NCI-H1417 (cell line): ENCODE measurements around the gene PRR4.

ENCODE experiments used
- DNase-seq, 3 experiments: peaks; one replicate each; lab custom pipeline; 2025; lab: John Stamatoyannopoulos, UW

PRR4 gene

GRCh38 chr12:10849425-10849878 lies at the start of gene PRR4:
PRR4 (minus strand) TSS chr12:10849475; CDS start chr12:10849437, 38 bp downstream.
- DNase-seq = no peak

- DNase-seq = no peak
These were observed 47.6 kb upstream of the PRR4 start for GRCh38 chr12:10896854-10897253.

GRCh38 chr12:10891937-10892336 lies 42.7 kb upstream of the PRR4 start:
- DNase-seq = no peak

GRCh38 chr12:10889226-10889625 lies 40.0 kb upstream of the PRR4 start:
- DNase-seq = no peak

GRCh38 chr12:10884086-10884725 lies 34.9 kb upstream of the PRR4 start, which contains the start of gene PRH1:
PRH1 (minus strand) TSS chr12:10884255; CDS start chr12:10884217, 38 bp downstream.
- no peak for DNase-seq

- DNase-seq = no peak
These were observed 24.1 kb upstream of the PRR4 start for GRCh38 chr12:10873378-10873777.

- DNase-seq = no peak
These were observed 18.1 kb upstream of the PRR4 start for GRCh38 chr12:10867381-10867780.

- no peak for DNase-seq
These were observed 14.4 kb upstream of the PRR4 start for GRCh38 chr12:10863512-10864218.

GRCh38 chr12:10861366-10861765 lies 12.1 kb upstream of the PRR4 start:
- DNase-seq = no peak

- no peak for DNase-seq
These were observed 6.5 kb upstream of the PRR4 start for GRCh38 chr12:10855807-10856206.

- no peak for DNase-seq
These were observed 4.5 kb upstream of the PRR4 start for GRCh38 chr12:10853776-10854175.

GRCh38 chr12:10851243-10851858 lies 2.1 kb upstream of the PRR4 start:
- no peak for DNase-seq

GRCh38 chr12:10847744-10848143 lies 1.5 kb downstream of the PRR4 start:
- no peak for DNase-seq

GRCh38 chr12:10842862-10843261 lies 6.4 kb downstream of the PRR4 start:
- no peak for DNase-seq

GRCh38 chr12:10838461-10838860 lies 10.8 kb downstream of the PRR4 start:
- DNase-seq = no peak

GRCh38 chr12:10829994-10830393 lies 19.3 kb downstream of the PRR4 start:
- no peak for DNase-seq

- DNase-seq = no peak
These were observed 23.0 kb downstream of the PRR4 start, which contains the start of gene TAS2R10 for GRCh38 chr12:10826258-10826657. TAS2R10 (minus strand) TSS chr12:10826358; CDS start chr12:10826269, 89 bp downstream.

GRCh38 chr12:10824957-10825356 lies 24.3 kb downstream of the PRR4 start:
- DNase-seq = no peak

- no peak for DNase-seq
These were observed 37.3 kb downstream of the PRR4 start for GRCh38 chr12:10811883-10812536.

- DNase-seq = no peak
These were observed 39.2 kb downstream of the PRR4 start, which contains the start of gene TAS2R9 for GRCh38 chr12:10810068-10810467. TAS2R9 (minus strand) TSS chr12:10810168; CDS start chr12:10810075, 93 bp downstream.

GRCh38 chr12:10807186-10807585 lies 42.1 kb downstream of the PRR4 start, which contains the start of gene TAS2R8:
TAS2R8 (minus strand) TSS chr12:10807286; CDS start chr12:10806980, 306 bp downstream.
- DNase-seq = no peak

GRCh38 chr12:10802587-10802986 lies 46.7 kb downstream of the PRR4 start, which contains the start of gene TAS2R7:
TAS2R7 (minus strand) TSS chr12:10802627; CDS start chr12:10802570, 57 bp downstream.
- peak in 1 of 3 experiments; percentile 55 for DNase-seq
